CD4-positive, alpha-beta T cell (primary cell): Measurements from ENCODE around the gene FAM151B. TPM values are rescaled to one million over a fixed set of nuclear protein-coding genes. Genes with fewer than 3 reads are reported as not detected.

Experiments used
- ATAC-seq: fragments of 200-7000 bp; cut with Tn5 transposase; one replicate; pipeline ENCODE4 v1.10.0; 2022; ENCODE audit warnings: mild to moderate bottlenecking; ENCODE audit not compliant: poor library complexity
- CTCF ChIA-PET: fragments of 350-600 bp; sonication (Branson Sonifier 250); formaldehyde crosslinking; loops from one replicate; lab custom pipeline; 2021; ENCODE audit warnings: antibody characterized with exemption, inconsistent platforms; lab: Charles Lee
- POLR2A ChIA-PET: fragments of 350-600 bp; sonication (Branson Sonifier 250); formaldehyde crosslinking; loops from one replicate; lab custom pipeline; 2021; ENCODE audit warnings: antibody characterized with exemption, inconsistent platforms; lab: Charles Lee
- DNase-seq, 14 experiments: peaks; one replicate each; pipeline ENCODE4 v3.0.0-alpha.2; 2013 to 2020; ENCODE audit warnings: mixed read lengths in 2 of 14
- H3K27ac ChIP-seq, 2 donors: one replicate each; pipeline versions ENCODE4 v1.5.1 to v1.7.0; 2013; ENCODE audit warnings: low read length in 2 of 2, low read depth in 1 of 2, mild to moderate bottlenecking in 1 of 2
- H3K27me3 ChIP-seq, 2 experiments: 1 replicate in 1 of 2; 2 replicates in 1 of 2; pipeline versions ENCODE4 v1.6.1 to v1.7.0; 2013; ENCODE audit warnings: low read length in 2 of 2, control low read depth in 1 of 2, mild to moderate bottlenecking in 1 of 2, moderate library complexity in 1 of 2; ENCODE audit not compliant: insufficient read depth in 2 of 2, control insufficient read depth in 1 of 2
- H3K36me3 ChIP-seq: one replicate; pipeline ENCODE4 v1.6.1; 2013; ENCODE audit warnings: low read length, control low read depth; ENCODE audit not compliant: insufficient read depth
- H3K4me1 ChIP-seq: one replicate; pipeline ENCODE4 v1.6.1; 2013; ENCODE audit warnings: low read length, control low read depth; ENCODE audit not compliant: insufficient read depth
- H3K4me3 ChIP-seq: one replicate; pipeline ENCODE4 v1.5.1; 2013; ENCODE audit warnings: mild to moderate bottlenecking, low read length, moderate library complexity
- H3K9me3 ChIP-seq, 2 experiments: 1 replicate in 1 of 2; 2 replicates in 1 of 2; pipeline versions ENCODE4 v1.6.1 to v1.7.0; 2013; ENCODE audit warnings: low read length in 2 of 2, mild to moderate bottlenecking in 2 of 2, control low read depth in 1 of 2, moderate library complexity in 1 of 2; ENCODE audit not compliant: control insufficient read depth in 1 of 2, insufficient read depth in 1 of 2
- H3K27ac Mint-ChIP-seq: one replicate; pipeline ENCODE4 v1.8.0; 2020; ENCODE audit warnings: mixed read lengths
- H3K27me3 Mint-ChIP-seq: one replicate; pipeline ENCODE4 v1.8.0; 2021; ENCODE audit warnings: mixed read lengths
- H3K36me3 Mint-ChIP-seq: one replicate; pipeline ENCODE4 v1.8.0; 2021; ENCODE audit warnings: low read depth, mixed read lengths
- H3K4me1 Mint-ChIP-seq: one replicate; pipeline ENCODE4 v1.8.0; 2021; ENCODE audit warnings: low read depth, mixed read lengths
- H3K4me3 Mint-ChIP-seq: one replicate; pipeline ENCODE4 v1.8.0; 2020; ENCODE audit warnings: mild to moderate bottlenecking, mixed read lengths
- H3K9me3 Mint-ChIP-seq: one replicate; pipeline ENCODE4 v1.8.0; 2020; ENCODE audit warnings: mixed read lengths
- intact Hi-C, 2 experiments: fragments of 100-400 bp; cut with DNase I in 1 of 2; cut with micrococcal nuclease in 1 of 2; formaldehyde crosslinking; loops; one replicate each; pipeline versions ENCODE4 v1.15.1 to v1.9.0; 2023 to 2025; cut with DNase I, micrococcal nuclease
- total RNA-seq, 174 experiments: library from RNA in 2 of 174; stranded (reverse) in 2 of 174; gene quantifications; one replicate each; pipeline ENCODE4 v1.2.3 and lab custom pipeline; 2021 to 2026
- TF ChIP-seq, protein P1 (sequence below): fragments of 200-600 bp; IDR thresholded peaks from one replicate; pipeline ENCODE4 v1.8.0; 2022; ENCODE audit warnings: antibody characterized with exemption, mild to moderate bottlenecking

Gene FAM151B
- total RNA-seq, 2 experiments from 2014 or later, result 0.33 to 0.61 TPM

DNA sequence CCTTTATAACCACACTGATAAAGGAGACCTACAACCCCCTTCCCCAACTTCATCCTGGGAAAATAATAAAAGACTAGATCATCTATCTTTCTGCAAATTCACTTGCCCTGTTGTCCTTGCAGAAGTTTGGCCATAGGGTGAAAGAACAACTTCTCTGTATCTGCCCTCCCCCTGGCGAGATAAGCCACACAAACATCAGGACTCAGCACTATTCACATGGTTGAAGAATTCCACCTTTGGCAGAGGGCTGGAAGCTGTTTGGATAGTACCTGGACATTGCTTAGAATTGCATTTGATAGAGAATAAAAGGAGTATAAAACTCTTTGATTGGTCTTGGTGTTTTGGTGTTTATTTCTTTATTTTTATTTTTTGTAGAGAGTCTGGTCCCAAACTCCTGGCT lies 16.9 kb downstream of the FAM151B start:
- H3K27ac Mint-ChIP-seq, result no peak overlapping the region
- Histone ChIP-seq H3K27ac (no peak overlapping the region), H3K4me3 (no peak overlapping the region), H3K36me3 (no peaks in the 10 kb centered on the region), H3K9me3 (no peaks in the 10 kb centered on the region), H3K4me1 (no peaks in the 10 kb centered on the region), H3K27me3 (no peaks in the 10 kb centered on the region)
- intact Hi-C loops, result no loop called here
- H3K9me3 Mint-ChIP-seq, result no peaks in the 10 kb centered on the region
- no peak for ATAC-seq
- TF ChIP-seq, protein P1, sequence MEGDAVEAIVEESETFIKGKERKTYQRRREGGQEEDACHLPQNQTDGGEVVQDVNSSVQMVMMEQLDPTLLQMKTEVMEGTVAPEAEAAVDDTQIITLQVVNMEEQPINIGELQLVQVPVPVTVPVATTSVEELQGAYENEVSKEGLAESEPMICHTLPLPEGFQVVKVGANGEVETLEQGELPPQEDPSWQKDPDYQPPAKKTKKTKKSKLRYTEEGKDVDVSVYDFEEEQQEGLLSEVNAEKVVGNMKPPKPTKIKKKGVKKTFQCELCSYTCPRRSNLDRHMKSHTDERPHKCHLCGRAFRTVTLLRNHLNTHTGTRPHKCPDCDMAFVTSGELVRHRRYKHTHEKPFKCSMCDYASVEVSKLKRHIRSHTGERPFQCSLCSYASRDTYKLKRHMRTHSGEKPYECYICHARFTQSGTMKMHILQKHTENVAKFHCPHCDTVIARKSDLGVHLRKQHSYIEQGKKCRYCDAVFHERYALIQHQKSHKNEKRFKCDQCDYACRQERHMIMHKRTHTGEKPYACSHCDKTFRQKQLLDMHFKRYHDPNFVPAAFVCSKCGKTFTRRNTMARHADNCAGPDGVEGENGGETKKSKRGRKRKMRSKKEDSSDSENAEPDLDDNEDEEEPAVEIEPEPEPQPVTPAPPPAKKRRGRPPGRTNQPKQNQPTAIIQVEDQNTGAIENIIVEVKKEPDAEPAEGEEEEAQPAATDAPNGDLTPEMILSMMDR, result no peak
- no peak overlapping the region for H3K4me3 Mint-ChIP-seq
- no peak for DNase-seq
- no peaks in the 10 kb centered on the region for H3K27me3 Mint-ChIP-seq
- ChIA-PET POLR2A (no interaction called here), CTCF (no interaction called here)
- peaks cover 6% of the 10 kb centered on the region for H3K4me1 Mint-ChIP-seq
- H3K36me3 Mint-ChIP-seq, result no peaks in the 10 kb centered on the region

DNA sequence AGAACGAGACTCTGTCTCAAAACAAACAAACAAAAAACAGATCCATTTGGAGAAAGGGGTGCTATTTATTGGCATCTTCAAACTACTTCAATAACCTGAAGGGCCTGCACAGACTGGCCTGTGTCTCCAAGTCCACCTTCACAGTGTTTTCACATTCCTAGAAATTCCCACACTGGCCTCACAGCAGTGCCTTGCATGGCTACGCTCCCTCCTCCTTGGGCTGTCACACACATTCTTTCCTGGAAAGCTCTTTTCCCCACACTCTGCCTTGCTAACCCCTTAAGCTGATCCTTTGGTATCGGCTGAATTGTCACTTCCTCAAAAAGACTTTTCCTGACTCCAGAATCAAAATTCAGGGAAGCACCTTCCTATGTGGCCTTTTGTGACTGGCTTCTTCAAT lies 19.8 kb downstream of the FAM151B start:
- H3K9me3 ChIP-seq, result no peaks in the 10 kb centered on the region
- H3K27me3 ChIP-seq, result no peaks in the 10 kb centered on the region
- H3K4me3 ChIP-seq, result no peak overlapping the region
- ATAC-seq (no peak), DNase-seq (no peak)
- ChIA-PET POLR2A (no interaction called here), CTCF (no interaction called here)
- intact Hi-C loops, result no loop called here
- H3K36me3 ChIP-seq, result no peaks in the 10 kb centered on the region
- H3K4me1 ChIP-seq, result no peaks in the 10 kb centered on the region
- Mint-ChIP-seq H3K9me3 (no peaks in the 10 kb centered on the region), H3K36me3 (no peaks in the 10 kb centered on the region), H3K4me3 (no peak overlapping the region), H3K4me1 (peaks cover 6% of the 10 kb centered on the region), H3K27ac (no peak overlapping the region), H3K27me3 (no peaks in the 10 kb centered on the region)
- TF ChIP-seq, protein P1, result no peak
- no peak overlapping the region for H3K27ac ChIP-seq

DNA sequence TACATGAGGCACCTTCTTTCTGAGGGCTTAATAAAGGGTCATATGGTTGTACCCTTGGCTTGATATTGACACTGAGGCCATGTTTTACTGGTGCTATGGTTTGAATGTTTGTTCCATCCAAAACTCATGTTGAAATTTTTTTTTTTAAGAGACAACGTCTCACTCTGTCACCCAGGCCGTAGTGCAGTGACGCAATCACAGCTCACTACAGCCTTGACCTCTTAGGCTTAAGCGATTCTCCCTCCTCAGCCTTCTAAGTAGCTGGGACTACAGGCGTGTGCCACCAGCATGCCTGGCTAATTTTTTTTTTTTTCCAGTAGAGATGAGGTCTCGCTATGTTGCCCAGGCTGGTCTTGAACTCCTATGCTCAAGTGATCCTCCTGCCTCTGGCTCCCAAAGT lies 20.9 kb downstream of the FAM151B start:
- POLR2A ChIA-PET, result interaction anchor here (0.6 kb wide), 1 partner anchor 329 kb away, joined by 3 read pairs; no protein-coding TSS in a partner anchor
- Histone ChIP-seq H3K27me3 (no peaks in the 10 kb centered on the region), H3K27ac (no peak overlapping the region), H3K4me1 (no peaks in the 10 kb centered on the region), H3K36me3 (no peaks in the 10 kb centered on the region), H3K4me3 (no peak overlapping the region), H3K9me3 (no peaks in the 10 kb centered on the region)
- TF ChIP-seq, protein P1, result no peak
- Mint-ChIP-seq H3K4me1 (peaks cover 4% of the 10 kb centered on the region), H3K9me3 (no peaks in the 10 kb centered on the region), H3K36me3 (no peaks in the 10 kb centered on the region), H3K27me3 (no peaks in the 10 kb centered on the region), H3K27ac (no peak overlapping the region), H3K4me3 (no peak overlapping the region)
- intact Hi-C loops, result no loop called here
- CTCF ChIA-PET, result no interaction called here
- no peak for DNase-seq
- no peak for ATAC-seq
